ENCODE results near the gene ZNF362.
"Not testable (repeated sequence)": the region's sequence is repeated elsewhere in the genome, so short reads cannot be mapped to it uniquely, and the experiment has no call there.

ZNF362 gene, protein sequence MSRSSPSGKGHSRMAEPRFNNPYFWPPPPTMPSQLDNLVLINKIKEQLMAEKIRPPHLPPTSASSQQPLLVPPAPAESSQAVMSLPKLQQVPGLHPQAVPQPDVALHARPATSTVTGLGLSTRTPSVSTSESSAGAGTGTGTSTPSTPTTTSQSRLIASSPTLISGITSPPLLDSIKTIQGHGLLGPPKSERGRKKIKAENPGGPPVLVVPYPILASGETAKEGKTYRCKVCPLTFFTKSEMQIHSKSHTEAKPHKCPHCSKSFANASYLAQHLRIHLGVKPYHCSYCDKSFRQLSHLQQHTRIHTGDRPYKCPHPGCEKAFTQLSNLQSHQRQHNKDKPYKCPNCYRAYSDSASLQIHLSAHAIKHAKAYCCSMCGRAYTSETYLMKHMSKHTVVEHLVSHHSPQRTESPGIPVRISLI

DNA sequence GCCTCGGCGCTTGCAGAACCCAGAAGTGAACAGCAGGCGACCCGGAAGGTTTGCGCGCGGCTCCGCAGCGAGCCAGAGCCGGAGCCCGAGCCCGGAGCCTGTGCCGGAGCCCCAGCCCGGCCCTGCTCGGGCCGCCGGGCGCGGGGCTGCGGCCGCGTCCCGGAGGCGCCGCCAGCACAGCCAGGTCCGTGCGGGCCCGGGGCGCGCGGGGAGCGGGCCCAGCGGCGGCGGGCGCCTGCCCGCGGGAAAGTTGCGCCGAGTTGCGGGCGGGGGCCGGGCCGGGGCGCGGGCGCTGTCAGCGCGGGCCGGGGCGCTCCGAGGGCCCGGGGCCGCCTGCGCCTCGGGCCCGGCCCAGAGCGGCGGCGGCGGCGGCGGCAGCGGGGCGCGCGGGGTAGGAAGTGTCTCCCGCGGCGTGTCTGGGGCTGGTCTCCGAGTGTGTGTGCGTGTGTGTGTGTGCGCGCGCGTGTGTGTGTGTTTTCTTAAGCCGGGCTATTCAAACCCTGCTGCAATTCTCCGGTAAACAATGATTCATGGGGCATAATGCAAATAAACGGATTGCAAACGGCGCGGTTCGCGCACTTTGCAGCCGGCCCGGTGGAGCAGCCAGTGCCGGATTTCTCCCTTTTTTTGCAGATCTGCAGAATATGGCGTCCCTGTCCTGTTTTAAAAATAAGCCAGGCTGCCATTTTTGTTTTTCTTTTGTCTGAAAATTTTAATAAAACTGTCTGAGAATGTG is at the start of gene ZNF362:
ZNF362 (plus strand) TSS at position 22 of the 736 bp plus-strand sequence. CDS start 14,083 bp downstream, outside the sequence.
- no peak for DNase-seq

DNA sequence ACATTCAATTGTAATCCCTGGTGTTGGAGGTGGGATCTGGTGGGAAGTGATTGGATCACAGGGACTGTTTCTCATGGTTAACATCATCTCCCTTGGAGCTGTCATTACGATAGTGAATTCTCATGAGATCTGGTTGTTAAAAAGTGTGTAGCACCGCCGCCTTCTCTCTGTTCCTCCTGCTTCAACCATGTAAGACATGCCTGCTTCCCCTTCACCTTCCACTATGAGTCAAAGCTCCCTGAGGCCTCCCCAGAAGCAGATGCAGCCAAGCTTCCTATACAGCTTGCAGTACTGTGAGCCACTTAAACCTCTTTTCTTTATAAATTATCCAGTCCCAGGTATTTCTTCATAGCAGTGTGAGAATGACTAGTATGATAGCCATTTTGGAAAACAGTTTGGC is 44.3 kb upstream of the ZNF362 start:
- no peak for DNase-seq

DNA sequence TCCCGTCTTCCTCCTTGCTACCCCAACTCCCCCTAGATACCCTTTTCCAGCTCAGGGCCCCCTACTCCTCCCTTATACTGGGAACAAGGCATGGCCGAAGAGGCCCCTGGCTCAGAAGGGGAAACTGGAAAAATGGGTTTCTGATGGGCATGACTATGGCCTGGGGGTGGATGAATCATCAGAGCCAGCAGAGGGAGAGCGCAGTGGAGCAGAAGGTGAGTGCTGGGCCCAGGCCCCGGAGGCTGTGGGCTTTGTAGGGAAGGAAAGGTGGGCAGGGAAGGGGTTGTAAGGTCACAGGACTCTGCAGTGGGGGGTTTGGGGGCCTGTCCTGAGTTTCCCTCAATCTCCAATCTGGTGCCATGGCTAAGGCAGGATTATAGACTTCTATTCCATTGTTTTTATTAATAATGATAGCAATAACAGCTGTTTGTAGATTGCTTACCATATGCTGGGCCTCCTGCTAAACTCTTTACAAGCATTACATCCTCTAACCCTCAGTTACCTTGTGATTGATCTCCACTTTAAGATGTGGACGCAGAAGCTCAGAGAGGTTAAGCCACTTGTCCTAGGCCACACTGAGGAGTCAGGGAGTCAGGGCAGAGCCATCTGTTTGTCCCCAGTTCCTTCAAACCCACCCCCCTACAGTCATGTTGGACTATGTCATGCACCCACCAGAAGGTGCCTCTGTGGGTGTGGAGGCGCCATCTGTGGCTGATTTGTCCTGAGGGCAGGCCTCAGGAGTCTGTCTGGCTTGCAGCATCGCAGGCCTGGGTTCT is 36.2 kb upstream of the ZNF362 start:
- no peak for DNase-seq

DNA sequence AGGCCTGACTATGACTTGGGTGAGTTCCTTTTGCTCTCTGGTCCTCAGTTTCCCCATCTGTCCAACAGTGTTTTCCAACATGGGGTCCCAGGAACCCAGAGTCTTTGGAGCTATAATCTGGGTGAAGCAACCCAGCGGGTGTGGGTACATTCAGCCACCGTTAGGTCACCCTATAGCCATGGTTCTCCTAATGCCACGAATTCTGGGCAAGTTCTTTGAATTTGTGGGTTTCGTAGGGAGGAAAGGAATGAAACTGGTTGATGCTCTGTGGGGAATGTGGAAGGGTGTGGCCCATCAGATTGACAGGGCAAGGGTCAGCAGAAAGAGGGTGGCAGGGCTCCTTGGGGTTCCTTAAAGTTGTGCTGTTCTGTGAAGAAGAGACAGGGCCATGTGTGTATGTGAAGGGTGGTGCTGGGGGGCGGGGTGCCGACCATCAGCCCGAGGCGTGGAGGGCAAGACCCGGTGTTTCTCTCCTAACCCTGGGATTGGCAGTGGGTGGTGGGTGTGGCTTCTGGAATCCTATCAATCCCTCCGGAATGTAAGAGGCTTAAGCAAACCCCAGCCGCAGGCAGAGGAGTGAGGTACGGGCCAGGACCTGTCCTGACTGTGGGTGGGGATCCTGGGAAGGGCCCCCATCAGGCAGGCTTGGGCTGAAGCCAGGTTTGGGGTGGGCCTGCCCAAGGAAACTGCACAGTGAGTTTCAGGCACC is 35.5 kb upstream of the ZNF362 start:
- DNase-seq, result no peak

DNA sequence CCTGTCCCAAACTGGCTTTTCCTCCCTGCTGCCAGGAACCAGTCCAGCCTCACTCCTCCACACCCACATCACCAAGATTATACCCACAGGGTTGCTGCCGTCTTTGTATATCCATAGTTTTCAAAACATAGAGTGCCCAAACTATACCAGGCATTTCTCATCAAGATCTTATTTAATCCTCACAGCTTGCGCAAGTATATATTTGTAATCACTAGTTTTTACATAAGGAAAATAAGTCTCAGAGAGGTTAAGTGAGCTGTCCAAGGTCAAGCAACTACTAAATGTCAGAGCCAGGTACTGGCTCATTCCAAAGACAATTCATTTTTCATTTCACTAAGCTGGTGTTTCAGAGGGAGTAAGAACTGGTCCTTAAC is 34.9 kb upstream of the ZNF362 start:
- no peak for DNase-seq

DNA sequence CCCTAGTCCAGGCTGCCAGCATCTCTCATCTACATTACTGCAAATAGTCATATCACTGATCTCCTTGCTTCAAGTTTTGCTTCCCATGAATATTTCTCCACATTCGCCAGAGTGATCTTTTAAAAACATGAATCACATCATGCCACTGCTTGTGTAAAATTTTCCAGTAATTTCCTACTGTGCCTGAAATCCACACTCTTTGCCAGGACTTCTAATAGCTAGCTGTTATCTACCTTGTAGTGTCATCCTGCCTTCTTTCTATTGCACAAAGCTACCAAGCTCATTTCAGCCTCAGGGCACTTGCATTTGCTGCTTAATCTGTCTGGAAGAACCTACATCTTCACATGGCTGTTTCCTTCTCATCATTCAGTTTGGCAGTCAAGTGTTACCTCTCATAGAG is 33.9 kb upstream of the ZNF362 start:
- DNase-seq, result no peak

DNA sequence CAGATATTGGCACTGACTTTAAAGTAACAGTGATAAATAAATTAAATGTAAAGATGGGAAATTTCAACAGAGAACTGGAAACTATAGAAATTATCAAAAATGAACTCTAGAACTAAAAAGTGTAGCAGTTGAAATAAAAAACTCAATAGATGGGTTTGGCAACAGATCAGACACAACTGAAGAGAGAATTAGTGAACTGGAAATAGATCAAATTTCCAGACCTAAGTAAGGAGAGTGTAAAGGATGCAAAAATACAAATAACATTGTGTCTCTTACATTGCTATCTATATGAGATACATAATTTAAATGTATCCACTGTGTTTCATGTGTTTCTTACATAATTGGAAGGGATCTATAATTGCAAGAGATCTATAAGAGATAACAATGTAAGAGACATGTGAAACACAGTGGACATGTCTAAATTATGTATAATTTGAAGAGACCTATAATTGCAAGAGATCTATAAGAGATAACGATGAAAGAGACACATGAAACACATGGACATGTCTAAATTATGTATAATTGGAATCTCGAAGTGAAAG is 32.1 kb upstream of the ZNF362 start:
- DNase-seq, result no peak

DNA sequence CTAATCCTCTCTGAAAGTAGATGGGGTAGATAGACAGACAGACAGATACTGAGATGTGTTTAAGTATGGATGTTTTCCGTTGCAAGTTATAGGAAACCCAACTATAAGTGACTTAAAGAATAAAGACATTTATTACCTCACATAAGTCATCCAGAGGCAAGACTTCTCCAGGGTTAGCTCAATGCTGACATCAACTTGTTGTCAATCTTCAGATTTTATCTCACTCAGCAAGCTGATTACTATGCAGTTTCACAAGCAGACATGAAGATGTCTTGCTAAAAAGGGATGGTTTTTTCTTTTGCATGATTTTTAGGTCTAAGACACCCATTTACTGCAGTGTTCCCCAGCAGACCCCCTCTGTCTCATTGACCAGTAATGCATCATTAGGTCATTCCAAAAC is 30.7 kb upstream of the ZNF362 start:
- no peak for DNase-seq

DNA sequence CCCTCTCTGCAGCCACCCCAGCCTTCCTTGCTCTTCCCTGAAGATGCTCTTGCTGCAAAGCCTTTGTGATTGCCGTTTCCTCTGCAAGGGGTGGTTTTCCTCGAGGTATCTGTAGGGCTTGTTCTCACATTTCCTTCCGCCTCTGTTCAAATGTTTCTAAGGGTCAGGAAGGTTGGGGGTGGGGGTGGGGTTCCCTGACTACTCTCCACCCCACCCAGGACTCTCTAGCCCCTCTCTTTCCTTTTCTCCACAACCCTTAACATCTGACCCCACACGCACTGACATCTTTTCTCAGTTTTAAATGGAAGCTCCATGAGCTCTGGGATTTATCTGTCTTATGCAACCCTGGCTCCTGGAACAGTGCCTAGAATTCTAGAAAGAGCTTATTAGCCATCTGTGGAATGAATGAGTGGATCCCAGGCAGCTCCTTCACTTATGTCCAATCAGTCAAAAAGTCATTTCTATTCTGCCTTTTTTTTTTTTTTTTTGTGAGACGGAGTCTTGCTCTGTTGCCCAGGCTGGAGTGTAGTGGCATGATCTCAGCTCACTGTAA is 27.3 kb upstream of the ZNF362 start:
- DNase-seq, result no peak

DNA sequence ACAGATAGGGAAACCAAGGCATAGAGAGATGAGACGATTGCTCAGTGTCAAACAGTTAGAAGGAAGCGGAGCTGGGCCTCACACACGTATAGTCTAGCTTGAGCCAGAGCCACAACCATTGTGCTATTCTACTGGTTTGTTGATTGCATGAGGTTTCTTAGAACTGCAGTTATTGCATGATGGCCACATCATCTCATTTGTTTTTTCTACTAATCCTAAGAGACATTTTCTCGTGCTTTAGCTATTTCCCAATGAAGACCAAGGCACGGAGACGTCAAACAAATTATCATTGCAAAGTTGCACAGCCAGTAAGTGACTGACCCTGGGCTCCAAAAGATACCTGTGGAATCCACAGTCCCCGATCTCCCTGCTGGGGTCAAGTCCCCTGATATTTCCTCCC is 25.1 kb upstream of the ZNF362 start:
- DNase-seq, result no peak

DNA sequence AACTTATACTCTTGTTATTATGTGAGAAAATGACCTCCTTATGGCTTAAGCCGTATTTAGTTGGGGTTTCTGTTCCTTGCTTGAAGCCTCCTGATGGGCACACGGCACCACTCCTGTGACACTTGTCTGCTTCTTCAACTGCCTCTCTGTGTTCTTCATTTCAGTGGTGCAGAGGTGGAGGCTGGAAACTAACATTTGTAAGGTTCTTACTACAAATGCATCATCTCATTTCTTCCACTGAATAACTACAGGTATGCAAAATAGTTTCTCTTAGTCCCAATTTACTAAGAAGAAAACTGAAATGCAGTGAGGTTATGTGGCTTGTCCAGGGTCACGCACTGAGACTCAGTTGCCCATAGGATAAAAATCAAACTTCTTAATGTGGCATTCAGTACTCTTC is 23.6 kb upstream of the ZNF362 start:
- DNase-seq, result no peak

DNA sequence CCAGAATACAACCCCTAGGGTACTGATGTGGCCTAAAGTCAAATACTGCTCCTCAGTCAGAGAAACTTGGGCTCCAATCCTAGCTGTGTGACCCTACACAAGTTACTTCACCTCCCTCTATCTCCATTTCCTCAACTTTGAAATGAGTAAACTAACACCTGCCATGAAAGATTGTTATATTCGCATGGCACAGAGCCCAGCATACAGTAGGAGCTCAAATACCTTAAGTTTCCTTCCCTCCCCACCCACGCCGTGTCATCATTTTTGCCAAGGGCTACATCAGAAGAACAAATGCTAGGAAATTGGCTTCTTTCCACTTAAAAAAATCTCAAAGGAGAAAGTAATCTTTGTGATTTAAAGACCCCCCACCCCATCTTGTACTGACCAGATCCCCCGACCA is 22.2 kb upstream of the ZNF362 start:
- no peak for DNase-seq

DNA sequence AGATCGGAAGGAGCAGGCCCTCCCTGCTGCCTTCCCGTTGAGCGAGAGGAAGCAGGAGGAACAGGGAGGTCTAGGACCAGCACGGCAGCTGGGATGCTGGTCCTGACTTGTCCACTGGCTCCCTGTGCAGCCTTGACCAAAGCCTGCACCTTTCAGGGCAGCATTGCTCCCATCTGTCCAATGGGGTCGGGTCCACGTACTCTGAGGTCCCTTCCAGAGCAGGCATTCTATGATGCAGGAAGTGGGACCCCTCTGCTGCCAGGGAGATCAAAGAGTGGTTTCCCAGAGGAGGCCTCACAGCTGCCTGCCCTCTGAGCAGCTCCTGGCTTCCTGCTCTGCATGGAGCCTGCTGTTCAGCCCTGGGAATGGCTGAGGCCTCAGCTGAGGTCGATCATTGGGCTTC is 21.7 kb upstream of the ZNF362 start:
- DNase-seq, result no peak

DNA sequence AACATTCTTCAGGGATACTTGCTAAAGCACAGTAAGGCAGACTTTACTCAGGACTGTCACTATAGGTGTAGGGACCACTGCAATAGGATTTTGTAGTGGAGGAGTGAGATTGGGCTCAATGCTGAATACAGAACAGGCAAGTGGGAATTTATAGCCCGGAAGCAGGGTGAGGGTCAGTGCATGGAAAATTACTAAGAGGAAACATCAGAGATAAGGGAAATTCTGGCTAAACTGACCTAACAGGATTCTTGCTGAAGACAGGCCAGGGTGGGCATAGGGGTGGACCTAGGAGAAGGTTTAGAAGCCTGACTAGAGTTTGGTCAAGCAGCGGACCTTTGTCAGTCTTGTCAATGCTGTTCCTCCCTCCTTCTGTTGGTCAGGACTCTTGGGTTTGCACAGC is 20.8 kb upstream of the ZNF362 start:
- DNase-seq, result no peak

DNA sequence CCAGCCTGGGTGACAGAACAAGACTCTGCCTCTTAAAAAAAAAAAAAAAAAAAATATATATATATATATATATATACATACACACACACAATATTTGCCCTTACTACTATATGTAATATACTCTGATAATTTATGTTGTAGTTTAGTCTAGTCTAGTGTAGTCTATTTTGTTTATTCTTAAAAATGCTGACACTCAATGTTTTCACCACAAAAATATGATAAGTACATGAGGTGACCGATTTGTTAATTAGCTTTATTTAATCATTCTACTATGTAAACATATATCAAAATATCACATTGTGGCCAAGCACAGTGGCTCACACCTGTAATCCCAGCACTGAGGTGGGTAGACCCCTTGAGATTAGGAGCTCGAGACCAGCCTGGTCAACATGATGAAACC is 19.8 kb upstream of the ZNF362 start:
- DNase-seq, result no peak

DNA sequence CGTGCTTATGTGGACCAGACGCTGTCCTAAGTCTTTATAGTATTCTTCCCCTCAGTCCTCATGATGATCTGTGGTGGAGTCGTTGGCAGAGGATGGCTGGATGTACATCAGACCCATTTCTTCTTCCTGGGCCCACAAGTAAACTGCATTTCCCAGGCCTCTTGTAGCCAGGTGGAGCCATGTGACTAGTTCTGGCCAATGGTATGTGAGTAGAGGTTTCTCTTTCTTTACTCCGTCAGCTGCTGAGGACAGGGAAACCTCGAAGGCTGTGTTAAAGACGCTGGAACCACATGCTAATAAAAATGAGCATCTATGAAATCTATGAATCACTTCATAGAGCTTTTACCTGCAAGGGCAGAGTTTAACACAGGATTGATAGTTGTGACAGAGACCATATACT is 18.7 kb upstream of the ZNF362 start:
- no peak for DNase-seq

DNA sequence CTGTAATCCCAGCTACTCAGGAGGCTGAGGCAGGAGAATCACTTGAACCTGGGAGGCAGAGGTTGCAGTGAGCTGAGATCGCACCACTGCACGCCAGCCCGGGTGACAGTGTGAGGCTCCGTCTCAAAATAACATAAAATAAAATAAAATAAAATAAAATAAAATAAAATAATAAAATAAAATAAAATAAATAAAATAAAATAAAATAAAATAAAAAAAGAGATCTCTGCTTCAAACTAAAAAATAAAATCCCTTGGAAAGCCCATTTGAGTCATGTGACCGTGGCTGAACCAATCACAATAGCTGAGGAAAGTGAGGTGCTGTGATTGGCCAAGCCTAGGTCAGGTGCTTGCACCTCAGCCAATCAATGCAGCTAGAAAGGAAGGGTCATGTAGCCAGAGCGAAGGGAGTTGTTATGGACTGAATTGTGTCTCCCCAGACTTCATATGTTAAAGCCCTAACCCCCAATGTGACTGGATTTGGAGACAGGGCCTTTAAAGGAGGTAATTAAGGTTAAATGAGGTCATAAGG is 18.0 kb upstream of the ZNF362 start:
- not testable (repeated sequence) for DNase-seq

DNA sequence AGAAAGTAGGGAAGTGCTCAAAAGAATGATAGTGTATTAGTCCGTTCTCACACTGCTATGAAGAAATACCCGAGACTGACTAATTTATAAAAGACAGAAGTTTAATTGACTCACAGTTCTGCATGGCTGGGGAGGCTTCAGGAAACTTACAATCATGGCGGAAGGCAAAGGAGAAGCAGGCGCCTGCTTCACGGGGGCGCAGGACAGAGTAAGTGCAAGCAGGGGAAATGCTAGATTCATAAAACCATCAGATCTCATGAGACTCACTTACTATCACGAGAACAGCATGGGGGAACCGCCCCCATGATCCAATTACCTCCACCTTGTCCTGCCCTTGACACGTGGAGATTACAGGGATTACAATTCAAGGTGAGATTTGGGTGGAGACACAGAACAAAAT is 16.9 kb upstream of the ZNF362 start:
- DNase-seq, result not testable (repeated sequence)

DNA sequence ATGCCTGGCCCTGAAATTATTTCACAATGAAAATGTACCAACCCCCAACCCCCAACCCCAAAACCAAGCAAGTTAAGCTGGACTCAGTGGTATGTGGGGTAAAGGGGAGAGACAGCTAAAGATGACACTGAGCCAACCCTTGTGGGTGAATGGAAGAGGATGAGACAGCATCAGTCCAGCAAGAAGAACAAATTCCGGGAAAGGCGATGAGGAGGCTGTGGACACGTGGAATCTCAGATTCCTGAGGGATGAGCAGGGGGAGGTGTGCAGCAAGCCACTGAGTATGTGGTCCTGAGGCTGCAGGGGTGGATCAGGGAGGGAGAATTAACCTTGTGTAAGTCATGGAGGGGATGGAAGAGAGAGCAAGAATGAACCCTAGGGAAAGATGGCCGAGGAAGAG is 14.4 kb upstream of the ZNF362 start:
- DNase-seq, result no peak

DNA sequence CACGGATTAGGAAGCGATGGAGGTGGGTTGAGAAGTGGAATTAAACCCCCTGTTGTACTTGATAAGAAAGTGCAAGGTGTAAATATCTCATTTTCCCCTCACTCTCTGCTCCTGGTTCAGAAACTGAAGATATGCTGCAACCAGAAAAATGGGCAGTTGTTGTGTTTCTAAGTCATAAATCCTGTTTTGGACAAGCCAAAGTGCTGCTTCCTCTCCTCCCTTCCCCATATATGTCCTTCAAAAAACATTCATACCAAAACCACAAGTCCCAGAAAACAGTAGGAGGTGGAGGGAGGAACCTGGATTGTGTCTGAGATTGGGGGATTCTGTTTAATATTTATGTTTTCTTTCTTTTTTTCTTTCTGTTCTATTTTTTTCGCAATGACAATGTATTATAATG is 13.6 kb upstream of the ZNF362 start:
- no peak for DNase-seq

DNA sequence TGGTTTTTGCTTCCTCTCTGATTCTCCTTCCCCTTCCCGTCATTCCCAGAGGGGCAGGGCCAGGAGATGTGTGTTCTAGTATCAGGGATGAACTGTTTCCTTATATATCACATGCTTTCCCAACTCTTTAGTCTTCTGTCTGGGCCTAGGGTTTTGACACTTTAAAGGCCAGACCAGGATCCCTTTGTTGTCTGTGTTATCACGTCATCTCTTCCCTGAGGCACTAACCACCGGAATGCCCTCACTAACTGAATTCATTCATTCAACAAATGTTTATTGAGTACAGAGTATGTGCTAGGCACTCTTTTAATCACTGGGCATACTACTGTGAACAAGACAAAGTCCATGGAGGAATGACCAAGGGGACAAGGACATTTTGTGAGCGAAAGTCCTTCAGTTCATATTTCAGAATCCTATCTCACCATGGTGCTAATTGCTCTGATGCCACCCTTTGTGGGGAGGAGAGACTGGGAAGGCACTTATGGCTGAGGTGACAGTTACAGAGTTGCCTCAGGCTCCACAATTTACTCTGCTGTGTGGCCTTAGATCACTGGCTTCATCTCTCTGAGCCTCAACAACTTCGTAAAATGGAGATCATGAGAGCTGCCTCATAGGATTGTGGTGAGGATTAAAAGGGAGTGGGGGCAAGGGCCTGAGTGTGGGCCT is 12.0 kb upstream of the ZNF362 start:
- DNase-seq, result no peak

DNA sequence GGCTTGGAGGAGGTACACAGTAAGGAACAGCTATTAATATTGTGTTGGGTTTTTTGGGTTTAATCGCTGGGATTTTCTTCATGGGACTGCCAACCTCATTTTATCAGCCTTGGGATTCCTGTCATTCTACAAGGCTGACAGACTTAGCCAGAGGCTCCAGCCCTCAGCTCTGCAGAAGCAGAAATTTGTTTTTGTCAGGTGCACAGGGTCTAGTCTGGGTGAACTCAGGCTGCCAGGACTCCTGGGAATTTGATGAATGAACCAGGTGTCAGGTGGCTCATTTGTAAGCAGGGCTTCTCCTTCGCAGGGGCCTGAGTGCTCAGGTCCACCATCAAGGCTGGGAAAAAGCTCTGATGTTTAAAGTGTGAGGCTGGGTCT is 11.5 kb upstream of the ZNF362 start:
- peak; percentile 42 for DNase-seq
